Parathyroid adenoma (tissue), 2 donors: ENCODE measurements around the gene EOLA1.
"Not testable (repeated sequence)": the region's sequence is repeated elsewhere in the genome, so short reads cannot be mapped to it uniquely, and the experiment has no call there.

Experiments used
- H2AFZ ChIP-seq: fragments of 300-600 bp; sonication (generic); one replicate; pipeline ENCODE4 v1.7.0; 2017; ENCODE audit warnings: antibody characterized with exemption, mild to moderate bottlenecking
- H3K27ac ChIP-seq: fragments of 300-600 bp; sonication (generic); one replicate; pipeline ENCODE4 v1.7.0; 2017
- H3K27me3 ChIP-seq: fragments of 300-600 bp; sonication (generic); one replicate; pipeline ENCODE4 v1.7.0; 2017; ENCODE audit warnings: low read length; ENCODE audit not compliant: control insufficient read depth, insufficient read depth
- H3K36me3 ChIP-seq: fragments of 300-600 bp; sonication (generic); one replicate; pipeline ENCODE4 v1.7.0; 2017; ENCODE audit warnings: low read length; ENCODE audit not compliant: control insufficient read depth, insufficient read depth
- H3K4me1 ChIP-seq: fragments of 300-600 bp; sonication (generic); one replicate; pipeline ENCODE4 v1.7.0; 2017; ENCODE audit warnings: control low read depth
- H3K4me2 ChIP-seq: fragments of 300-600 bp; sonication (generic); one replicate; pipeline ENCODE4 v1.7.0; 2017; ENCODE audit warnings: low read length
- H3K4me3 ChIP-seq: fragments of 300-600 bp; sonication (generic); one replicate; pipeline ENCODE4 v1.7.0; 2017; ENCODE audit warnings: low read depth, low read length
- H3K79me2 ChIP-seq: fragments of 300-600 bp; sonication (generic); one replicate; pipeline ENCODE4 v1.7.0; 2017; ENCODE audit warnings: control low read depth
- H3K9ac ChIP-seq: fragments of 300-600 bp; sonication (generic); one replicate; pipeline ENCODE4 v1.7.0; 2017; ENCODE audit warnings: mild to moderate bottlenecking
- H3K9me3 ChIP-seq: fragments of 300-600 bp; sonication (generic); one replicate; pipeline ENCODE4 v1.7.0; 2017; ENCODE audit warnings: low read length; ENCODE audit not compliant: control insufficient read depth
- TF ChIP-seq, protein P1 (sequence below): fragments of 300-600 bp; sonication (generic); IDR thresholded peaks from one replicate; pipeline ENCODE4 v1.7.0; 2017; ENCODE audit warnings: antibody characterized with exemption, mild to moderate bottlenecking
- donor health status: primary hyperparathyroidism.

Gene EOLA1

GRCh38 chrX:149528381-149528780 is 12.4 kb upstream of the EOLA1 start:
- Histone ChIP-seq H3K27me3 (no peaks in the 10 kb centered on the region), H3K9me3 (no peaks in the 10 kb centered on the region), H3K27ac (no peak overlapping the region), H3K79me2 (no peaks in the 10 kb centered on the region), H3K36me3 (no peaks in the 10 kb centered on the region), H3K4me3 (no peak overlapping the region), H3K9ac (no peak overlapping the region), H3K4me2 (no peak overlapping the region), H3K4me1 (no peaks in the 10 kb centered on the region), H2AFZ (no peak overlapping the region)
- TF ChIP-seq, protein P1, sequence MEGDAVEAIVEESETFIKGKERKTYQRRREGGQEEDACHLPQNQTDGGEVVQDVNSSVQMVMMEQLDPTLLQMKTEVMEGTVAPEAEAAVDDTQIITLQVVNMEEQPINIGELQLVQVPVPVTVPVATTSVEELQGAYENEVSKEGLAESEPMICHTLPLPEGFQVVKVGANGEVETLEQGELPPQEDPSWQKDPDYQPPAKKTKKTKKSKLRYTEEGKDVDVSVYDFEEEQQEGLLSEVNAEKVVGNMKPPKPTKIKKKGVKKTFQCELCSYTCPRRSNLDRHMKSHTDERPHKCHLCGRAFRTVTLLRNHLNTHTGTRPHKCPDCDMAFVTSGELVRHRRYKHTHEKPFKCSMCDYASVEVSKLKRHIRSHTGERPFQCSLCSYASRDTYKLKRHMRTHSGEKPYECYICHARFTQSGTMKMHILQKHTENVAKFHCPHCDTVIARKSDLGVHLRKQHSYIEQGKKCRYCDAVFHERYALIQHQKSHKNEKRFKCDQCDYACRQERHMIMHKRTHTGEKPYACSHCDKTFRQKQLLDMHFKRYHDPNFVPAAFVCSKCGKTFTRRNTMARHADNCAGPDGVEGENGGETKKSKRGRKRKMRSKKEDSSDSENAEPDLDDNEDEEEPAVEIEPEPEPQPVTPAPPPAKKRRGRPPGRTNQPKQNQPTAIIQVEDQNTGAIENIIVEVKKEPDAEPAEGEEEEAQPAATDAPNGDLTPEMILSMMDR, result no peak

DNA sequence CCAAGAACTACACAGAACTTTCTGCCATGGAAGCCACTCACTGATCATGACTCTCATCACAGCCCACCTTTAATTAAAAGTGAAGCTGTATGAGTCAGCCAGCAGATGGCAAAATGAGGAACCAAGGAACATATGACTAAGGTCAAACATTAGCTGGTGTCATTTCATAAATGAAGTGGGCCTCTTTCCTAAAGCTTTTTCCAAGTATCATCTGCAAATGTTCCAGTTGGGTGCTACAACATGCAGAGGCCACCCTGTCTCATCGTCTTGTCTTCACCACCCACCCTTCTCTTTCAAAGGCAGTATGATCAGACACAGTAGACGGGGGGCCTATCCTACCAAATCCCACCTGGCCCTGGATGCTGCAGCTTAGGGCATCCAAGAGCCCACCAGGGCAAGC is 9.2 kb upstream of the EOLA1 start:
- H3K4me3 ChIP-seq, result no peak overlapping the region
- TF ChIP-seq, protein P1, result no peak
- no peak overlapping the region for H3K27ac ChIP-seq
- H3K36me3 ChIP-seq, result no peaks in the 10 kb centered on the region
- no peaks in the 10 kb centered on the region for H3K79me2 ChIP-seq
- H3K4me1 ChIP-seq, result no peaks in the 10 kb centered on the region
- H3K9ac ChIP-seq, result no peak overlapping the region
- H2AFZ ChIP-seq, result no peak overlapping the region
- H3K9me3 ChIP-seq, result no peaks in the 10 kb centered on the region
- no peak overlapping the region for H3K4me2 ChIP-seq
- H3K27me3 ChIP-seq, result no peaks in the 10 kb centered on the region

DNA sequence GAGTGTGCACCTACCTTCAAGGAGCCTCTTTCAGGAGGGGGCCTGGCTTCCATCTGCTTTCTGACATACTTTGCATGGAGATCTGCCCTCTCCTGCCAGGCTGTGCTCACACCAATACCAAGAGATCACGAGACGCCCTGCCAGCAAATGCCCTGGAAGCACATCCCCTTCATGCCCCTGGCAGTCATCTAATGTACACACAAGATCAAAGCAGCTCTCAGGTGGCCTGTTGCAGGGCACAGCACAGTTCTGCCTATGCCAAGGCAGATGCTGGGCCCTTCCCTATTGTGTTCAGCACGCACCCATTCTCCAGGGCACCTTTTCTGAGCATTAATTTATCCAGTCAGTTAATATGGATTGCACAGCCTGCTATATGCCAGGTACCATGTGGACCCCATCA is 7.9 kb upstream of the EOLA1 start:
- not testable (repeated sequence) for H3K79me2 ChIP-seq, H3K9ac ChIP-seq, H3K4me2 ChIP-seq

DNA sequence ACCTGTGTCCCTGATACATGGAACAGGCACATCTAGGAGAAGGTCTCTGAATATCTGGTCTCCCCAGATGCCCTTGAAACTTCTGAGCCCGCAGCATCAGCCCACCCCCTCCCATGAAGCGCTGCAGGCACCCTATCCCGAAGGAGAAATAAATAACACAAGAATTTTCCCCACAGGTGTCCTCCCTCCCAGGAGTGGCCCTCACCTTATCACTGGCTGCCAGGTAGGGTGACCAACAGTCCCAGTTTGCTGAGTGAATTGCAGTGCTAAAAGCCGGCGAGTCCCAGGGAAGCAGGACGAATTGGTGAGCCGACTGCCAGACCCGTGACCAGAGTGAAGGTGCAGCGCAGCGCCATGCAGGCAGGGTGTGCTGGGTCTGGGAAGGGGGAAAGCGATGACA is 6.8 kb upstream of the EOLA1 start:
- H3K9me3 ChIP-seq, H3K79me2 ChIP-seq, H3K36me3 ChIP-seq, H2AFZ ChIP-seq, H3K27me3 ChIP-seq, H3K4me2 ChIP-seq, H3K27ac ChIP-seq, H3K4me3 ChIP-seq, H3K9ac ChIP-seq, H3K4me1 ChIP-seq: not testable (repeated sequence)

More for the DNA sequence above, 7.9 kb upstream of the EOLA1 start:
- not testable (repeated sequence) for H3K27me3 ChIP-seq, H3K9me3 ChIP-seq, H3K36me3 ChIP-seq, H3K4me1 ChIP-seq, H2AFZ ChIP-seq, H3K27ac ChIP-seq, H3K4me3 ChIP-seq

DNA sequence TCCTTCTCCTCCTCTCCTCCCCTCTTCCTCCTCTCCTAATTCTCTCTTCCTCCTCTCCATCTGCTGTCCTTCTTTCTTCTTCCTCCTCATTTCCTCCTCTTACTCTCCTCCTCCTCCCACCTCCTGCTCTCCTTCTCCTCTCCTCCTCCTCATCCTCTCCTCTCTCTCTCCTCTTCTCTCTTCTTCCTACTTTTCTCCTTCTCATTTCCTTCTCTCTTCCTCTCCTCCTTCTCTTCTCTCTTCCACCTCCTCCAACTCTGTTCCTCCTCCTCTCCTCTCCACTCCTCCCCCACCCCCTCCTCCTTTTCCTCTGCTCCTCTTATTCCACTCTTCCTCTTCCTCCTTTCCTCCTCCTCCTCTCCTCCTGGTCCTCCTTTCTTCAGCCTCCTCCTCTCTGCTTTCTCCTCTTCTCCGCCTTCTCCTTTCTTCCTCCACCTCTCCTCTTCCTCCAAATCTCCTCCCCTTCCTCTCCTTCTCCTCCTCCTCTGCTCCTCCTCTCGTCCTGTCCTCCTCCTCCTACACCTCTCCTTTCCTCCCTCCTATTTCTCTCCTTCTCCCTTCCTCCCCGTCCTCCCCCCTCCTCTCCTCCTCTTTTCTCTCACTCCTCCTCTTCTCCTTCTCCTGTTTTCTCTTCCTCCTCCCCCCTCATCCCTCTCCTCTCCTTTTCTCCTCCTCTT is 5.7 kb upstream of the EOLA1 start:
- not testable (repeated sequence) for H3K4me3 ChIP-seq, H3K79me2 ChIP-seq

GRCh38 chrX:149537474-149537873 is 3.3 kb upstream of the EOLA1 start:
- H3K4me1 ChIP-seq, H3K27me3 ChIP-seq, H3K36me3 ChIP-seq, H3K79me2 ChIP-seq, H3K4me3 ChIP-seq, H3K4me2 ChIP-seq, H3K9ac ChIP-seq, H2AFZ ChIP-seq, H3K9me3 ChIP-seq, H3K27ac ChIP-seq: not testable (repeated sequence)

More for the DNA sequence above, 5.7 kb upstream of the EOLA1 start:
- H3K4me1 ChIP-seq, H3K36me3 ChIP-seq, H3K27me3 ChIP-seq, H3K9me3 ChIP-seq, H2AFZ ChIP-seq, H3K27ac ChIP-seq, H3K4me2 ChIP-seq, H3K9ac ChIP-seq: not testable (repeated sequence)
